Measurements from ENCODE around the gene CHMP4B. TPM values are rescaled to one million over a fixed set of nuclear protein-coding genes. Genes with fewer than 3 reads are reported as not detected.

The CHMP4B gene
- total RNA-seq, 1 donor from 2014 or later: 97.2 TPM

DNA sequence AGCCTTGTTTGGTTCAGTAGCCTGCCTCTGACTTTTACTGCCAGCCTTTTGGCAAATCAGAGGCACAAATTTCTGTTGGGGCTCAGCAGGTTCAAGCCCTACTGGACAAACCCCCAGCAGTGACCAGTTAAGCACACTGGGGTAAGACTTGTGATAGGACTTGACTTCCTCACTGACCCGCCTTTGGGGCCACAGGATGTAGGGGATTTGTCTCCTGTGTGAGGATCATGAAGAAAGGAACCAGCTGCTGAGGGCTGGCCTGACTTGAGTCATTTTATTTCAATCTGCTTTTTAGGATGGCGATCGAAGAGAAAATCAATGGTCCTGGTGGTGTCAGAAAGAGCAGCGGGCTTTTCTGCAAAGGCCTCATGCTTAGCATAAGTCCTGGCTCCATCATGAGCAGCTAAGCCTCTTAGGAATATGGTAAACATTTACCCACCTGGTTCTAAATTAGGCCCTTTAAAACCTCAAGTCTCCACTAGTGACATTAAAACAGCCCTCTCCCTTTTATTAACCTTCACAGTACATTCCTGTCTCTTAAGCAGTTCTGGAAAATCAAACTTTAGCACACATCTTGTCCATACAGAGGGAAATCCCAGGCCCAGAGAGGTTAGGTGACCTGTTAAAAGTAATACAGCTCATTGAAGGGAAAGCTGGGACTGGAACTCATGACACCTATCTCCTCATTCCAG lies 16.6 kb downstream of the CHMP4B start:
- DNase-seq (ENCODE audit: low read depth, low spot score): no peak
- TF ChIP-seq CTCF (conservative IDR thresholded peaks at IDR 0.05): no peak
- Mint-ChIP-seq H3K9me3 (no peaks in the 10 kb centered on the region), H3K4me3 (no peak overlapping the region), H3K4me1 (peaks cover 49% of the 10 kb centered on the region), H3K36me3 (ENCODE audit: low read depth) (no peaks in the 10 kb centered on the region), H3K27me3 (ENCODE audit: low read depth) (no peaks in the 10 kb centered on the region), H3K27ac (ENCODE audit: unreplicated experiment) (peak overlapping the region; percentile 71)

GRCh38 chr20:33828326-33828844 lies 17.2 kb downstream of the CHMP4B start:
- H3K4me1 Mint-ChIP-seq: peaks cover 54% of the 10 kb centered on the region
- no peak for TF ChIP-seq CTCF (conservative IDR thresholded peaks at IDR 0.05)
- no peaks in the 10 kb centered on the region for H3K36me3 Mint-ChIP-seq (ENCODE audit: low read depth)
- H3K9me3 Mint-ChIP-seq: no peaks in the 10 kb centered on the region
- no peak overlapping the region for H3K4me3 Mint-ChIP-seq
- no peak for DNase-seq (ENCODE audit: low read depth, low spot score)
- no peaks in the 10 kb centered on the region for H3K27me3 Mint-ChIP-seq (ENCODE audit: low read depth)
- no peak overlapping the region for H3K27ac Mint-ChIP-seq (ENCODE audit: unreplicated experiment)

DNA sequence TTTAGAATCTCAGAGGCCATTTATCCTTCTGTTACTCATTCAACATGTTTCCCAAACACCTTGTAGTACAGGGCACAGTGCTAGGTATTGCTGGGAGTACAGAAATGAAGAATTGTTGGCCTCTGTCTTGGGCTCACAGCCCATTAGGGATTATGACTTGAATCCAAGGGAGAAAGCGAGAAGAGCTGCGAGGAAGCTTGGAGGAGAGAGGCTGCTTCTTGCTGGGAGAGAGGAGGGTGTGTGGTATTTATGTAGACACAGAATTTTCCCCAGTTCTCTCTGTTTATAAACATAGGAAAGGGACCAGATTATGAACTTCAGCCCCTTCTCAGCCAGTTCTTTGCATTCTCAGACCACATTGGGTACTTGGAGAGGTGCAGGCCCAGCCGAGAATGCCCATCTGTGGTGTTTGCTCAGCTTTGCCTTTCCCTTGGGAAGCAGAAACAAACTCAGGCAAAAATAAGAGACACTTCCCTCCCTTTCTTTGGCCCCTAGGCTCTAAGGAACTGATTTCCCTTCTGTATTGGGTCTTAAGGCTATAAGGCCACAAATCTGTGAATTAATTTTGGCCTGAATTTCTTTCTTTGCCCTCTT lies 17.9 kb downstream of the CHMP4B start:
- peaks cover 59% of the 10 kb centered on the region for H3K4me1 Mint-ChIP-seq
- no peak overlapping the region for H3K27ac Mint-ChIP-seq (ENCODE audit: unreplicated experiment)
- no peaks in the 10 kb centered on the region for H3K36me3 Mint-ChIP-seq (ENCODE audit: low read depth)
- H3K27me3 Mint-ChIP-seq (ENCODE audit: low read depth): no peaks in the 10 kb centered on the region
- DNase-seq (ENCODE audit: low read depth, low spot score): no peak
- no peak overlapping the region for H3K4me3 Mint-ChIP-seq
- H3K9me3 Mint-ChIP-seq: no peaks in the 10 kb centered on the region
- TF ChIP-seq CTCF (conservative IDR thresholded peaks at IDR 0.05): no peak

- no peaks in the 10 kb centered on the region for H3K27me3 Mint-ChIP-seq (ENCODE audit: low read depth)
- no peaks in the 10 kb centered on the region for H3K9me3 Mint-ChIP-seq
- no peaks in the 10 kb centered on the region for H3K36me3 Mint-ChIP-seq (ENCODE audit: low read depth)
- no peak for DNase-seq (ENCODE audit: low read depth, low spot score)
- peaks cover 56% of the 10 kb centered on the region for H3K4me1 Mint-ChIP-seq
- no peak for TF ChIP-seq CTCF (conservative IDR thresholded peaks at IDR 0.05)
- H3K4me3 Mint-ChIP-seq: no peak overlapping the region
- H3K27ac Mint-ChIP-seq (ENCODE audit: unreplicated experiment): no peak overlapping the region
Observed at GRCh38 chr20:33829636-33830035, 18.5 kb downstream of the CHMP4B start.

GRCh38 chr20:33830371-33830770 lies 19.2 kb downstream of the CHMP4B start:
- H3K4me1 Mint-ChIP-seq: peaks cover 52% of the 10 kb centered on the region
- H3K9me3 Mint-ChIP-seq: no peaks in the 10 kb centered on the region
- no peak for TF ChIP-seq CTCF (conservative IDR thresholded peaks at IDR 0.05)
- no peak for DNase-seq (ENCODE audit: low read depth, low spot score)
- H3K27ac Mint-ChIP-seq (ENCODE audit: unreplicated experiment): no peak overlapping the region
- no peaks in the 10 kb centered on the region for H3K27me3 Mint-ChIP-seq (ENCODE audit: low read depth)
- H3K36me3 Mint-ChIP-seq (ENCODE audit: low read depth): peaks cover 4% of the 10 kb centered on the region
- no peak overlapping the region for H3K4me3 Mint-ChIP-seq

Data from neural crest cell (in vitro differentiated cells).